Neural cell (in vitro differentiated cells): ENCODE measurements around the gene CARMIL1. TPM values are rescaled to one million over a fixed set of nuclear protein-coding genes. Genes with fewer than 3 reads are reported as not detected.

ENCODE experiments used
- H2AFZ ChIP-seq: fragments of 200-600, 300-800 bp; sonication (generic), shearing (Covaris generic); 2 replicates; pipeline ENCODE4 v1.6.0; 2014; ENCODE audit warnings: low read depth, mild to moderate bottlenecking, antibody characterized with exemption, low read length, moderate library complexity
- H3F3A ChIP-seq: fragments of 200-600 bp; shearing (Covaris generic); 2 replicates; pipeline ENCODE4 v1.6.1; 2016; ENCODE audit warnings: mild to moderate bottlenecking, moderate library complexity, mixed read lengths, antibody characterized with exemption, low read length; ENCODE audit not compliant: insufficient read depth, poor library complexity, severe bottlenecking
- H3K27ac ChIP-seq: fragments of 200-600, 300-800 bp; sonication (generic), shearing (Covaris generic); 2 replicates; pipeline ENCODE4 v1.5.1; 2014; ENCODE audit warnings: mild to moderate bottlenecking, low read length, moderate library complexity
- H3K27me3 ChIP-seq: fragments of 300-800, 200-600 bp; sonication (generic), shearing (Covaris generic); 2 replicates; pipeline ENCODE4 v1.6.0; 2014; ENCODE audit warnings: mild to moderate bottlenecking, low read depth, low read length, moderate library complexity; ENCODE audit not compliant: insufficient read depth
- H3K36me3 ChIP-seq: fragments of 300-800, 200-600 bp; sonication (generic), shearing (Covaris generic); 2 replicates; pipeline ENCODE4 v1.5.1; 2014; ENCODE audit warnings: mild to moderate bottlenecking, antibody characterized with exemption, low read length, moderate library complexity; ENCODE audit not compliant: insufficient read depth
- H3K4me2 ChIP-seq: fragments of 300-800, 200-600 bp; sonication (generic), shearing (Covaris generic); 2 replicates; pipeline ENCODE4 v1.6.0; 2014; ENCODE audit warnings: mild to moderate bottlenecking, low read length
- H3K4me3 ChIP-seq: fragments of 300-800, 200-600 bp; sonication (generic), shearing (Covaris generic); 2 replicates; pipeline ENCODE4 v1.5.1; 2014; ENCODE audit warnings: mild to moderate bottlenecking, low read length, moderate library complexity
- H3K79me2 ChIP-seq: fragments of 200-600 bp; shearing (Covaris generic); replicated peaks from 2 replicates; pipeline ENCODE4 v1.6.0; 2014; ENCODE audit warnings: mild to moderate bottlenecking, low read length, moderate library complexity; ENCODE audit not compliant: insufficient read depth
- H3K9ac ChIP-seq: fragments of 300-800, 200-600 bp; sonication (generic), shearing (Covaris generic); 2 replicates; pipeline ENCODE4 v1.6.1; 2016; ENCODE audit warnings: mild to moderate bottlenecking, low read length, mixed read lengths
- H3K9me2 ChIP-seq: fragments of 200-600 bp; shearing (Covaris generic); 2 replicates; pipeline ENCODE4 v1.6.1; 2016; ENCODE audit warnings: mild to moderate bottlenecking, low read length, mixed read lengths; ENCODE audit not compliant: insufficient read depth
- H3K9me3 ChIP-seq: fragments of 200-600, 300-800 bp; sonication (generic), shearing (Covaris generic); 2 replicates; pipeline ENCODE4 v1.6.1; 2016; ENCODE audit warnings: mild to moderate bottlenecking, mixed run types, low read length, moderate library complexity, mixed read lengths
- H4K20me1 ChIP-seq: fragments of 200-600 bp; shearing (Covaris generic); 2 replicates; pipeline ENCODE4 v1.6.1; 2016; ENCODE audit warnings: mild to moderate bottlenecking, mixed run types; ENCODE audit not compliant: insufficient read depth
- CTCF ChIP-seq: fragments of 450-650 bp; IDR thresholded peaks from 2 replicates; pipeline ENCODE4 v1.5.1; 2014; ENCODE audit warnings: antibody characterized with exemption, mild to moderate bottlenecking, moderate library complexity; ENCODE audit not compliant: poor library complexity, severe bottlenecking
- EP300 ChIP-seq: fragments of 450-650 bp; conservative IDR thresholded peaks from 2 replicates; pipeline ENCODE4 v1.6.1; 2014; ENCODE audit warnings: antibody characterized with exemption, mild to moderate bottlenecking, moderate library complexity; ENCODE audit not compliant: poor library complexity, severe bottlenecking
- EZH2 ChIP-seq: fragments of 200-600, 300-800 bp; shearing (Covaris generic), sonication (generic); IDR thresholded peaks from 2 replicates; pipeline ENCODE4 v1.6.1; 2014; ENCODE audit warnings: antibody characterized with exemption, low read length, borderline replicate concordance, mild to moderate bottlenecking; ENCODE audit not compliant: insufficient read depth, poor library complexity, severe bottlenecking
- MXI1 ChIP-seq: fragments of 450-650 bp; conservative IDR thresholded peaks from 2 replicates; pipeline ENCODE4 v1.6.1; 2014; ENCODE audit warnings: antibody characterized with exemption, mild to moderate bottlenecking; ENCODE audit not compliant: poor library complexity, severe bottlenecking
- POLR2AphosphoS5 ChIP-seq: IDR thresholded peaks from 2 replicates; pipeline ENCODE4 v1.6.1; 2012
- RAD21 ChIP-seq: fragments of 450-650 bp; conservative IDR thresholded peaks from 2 replicates; pipeline ENCODE4 v1.6.1; 2014; ENCODE audit warnings: antibody characterized with exemption, mild to moderate bottlenecking, moderate library complexity
- REST ChIP-seq: IDR thresholded peaks from 2 replicates; pipeline ENCODE4 v1.6.1; 2012; ENCODE audit warnings: borderline replicate concordance
- SMC3 ChIP-seq: fragments of 450-650 bp; conservative IDR thresholded peaks from 2 replicates; pipeline ENCODE4 v1.6.1; 2014; ENCODE audit warnings: antibody characterized with exemption, mild to moderate bottlenecking, moderate library complexity; ENCODE audit not compliant: poor library complexity
- TAF1 ChIP-seq: IDR thresholded peaks from 2 replicates; pipeline ENCODE4 v1.6.1; 2012; ENCODE audit warnings: low read depth
- polyA plus RNA-seq: library from polyadenylated mRNA; depleted of rRNA; stranded (reverse); fragments of >200 nt; gene quantifications from 2 replicates; pipeline ENCODE4 v1.2.3, GENCODE V29; 2014

Gene CARMIL1
- polyA plus RNA-seq, 1 donor from 2014 or later, result 5.3 TPM

- Histone ChIP-seq H3K9ac (no peak overlapping the region), H3K27me3 (no peaks in the 10 kb centered on the region), H3K36me3 (no peaks in the 10 kb centered on the region), H3K9me3 (no peaks in the 10 kb centered on the region), H3K27ac (no peak overlapping the region), H3F3A (no peaks in the 10 kb centered on the region), H2AFZ (no peak overlapping the region), H3K9me2 (no peaks in the 10 kb centered on the region), H3K4me2 (no peak overlapping the region), H3K79me2 (no peaks in the 10 kb centered on the region), H3K4me3 (no peak overlapping the region), H4K20me1 (no peaks in the 10 kb centered on the region)
- peak; percentile 21 for TF ChIP-seq REST
- peak; percentile 47 for TF ChIP-seq EP300
- TF ChIP-seq EZH2, result no peak
- TF ChIP-seq POLR2AphosphoS5, result peak; percentile 46
- TF ChIP-seq SMC3, result no peak
- no peak for TF ChIP-seq TAF1
Measured at GRCh38 chr6:25263657-25264056, 15.5 kb upstream of the CARMIL1 start.

DNA sequence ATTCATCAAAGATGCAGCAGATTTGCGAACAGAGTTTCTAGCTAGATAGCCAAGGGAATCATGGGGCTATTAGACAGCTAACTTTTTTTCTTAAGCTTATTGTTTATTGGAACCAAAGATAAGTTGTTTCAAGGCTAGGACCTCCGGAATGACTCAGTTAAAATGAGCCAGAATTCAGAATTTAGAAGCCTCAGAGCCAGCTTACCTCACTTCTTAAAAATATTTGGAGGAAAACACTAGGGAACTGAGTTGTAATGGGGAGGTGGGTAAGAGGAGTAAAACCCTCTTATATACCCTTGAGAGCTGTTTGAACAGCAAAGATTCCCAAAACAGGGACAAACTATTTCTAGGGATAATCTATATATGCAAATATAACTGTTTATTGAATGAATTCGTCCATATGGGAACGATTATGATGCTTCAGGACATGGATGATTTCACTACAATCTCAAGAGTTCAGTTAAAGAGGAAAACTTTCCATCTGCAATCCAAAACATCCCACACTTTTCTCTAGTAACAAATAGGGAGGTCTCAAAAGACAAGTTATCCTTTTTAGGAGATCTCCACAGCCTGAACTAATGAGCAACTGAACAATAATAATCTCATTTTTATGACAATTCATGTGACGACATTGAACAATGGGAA, 12.6 kb upstream of the CARMIL1 start:
- H3K79me2 ChIP-seq, result no peaks in the 10 kb centered on the region
- H3F3A ChIP-seq, result no peaks in the 10 kb centered on the region
- H4K20me1 ChIP-seq, result no peaks in the 10 kb centered on the region
- no peak overlapping the region for H3K27ac ChIP-seq
- no peak overlapping the region for H3K4me2 ChIP-seq
- H3K36me3 ChIP-seq, result no peaks in the 10 kb centered on the region
- H2AFZ ChIP-seq, result no peak overlapping the region
- H3K27me3 ChIP-seq, result no peaks in the 10 kb centered on the region
- no peaks in the 10 kb centered on the region for H3K9me3 ChIP-seq
- H3K9ac ChIP-seq, result no peak overlapping the region
- TF ChIP-seq SMC3 (no peak), REST (no peak), TAF1 (no peak), CTCF (no peak), EP300 (no peak), MXI1 (no peak), EZH2 (no peak), POLR2AphosphoS5 (no peak), RAD21 (no peak)
- no peaks in the 10 kb centered on the region for H3K9me2 ChIP-seq
- H3K4me3 ChIP-seq, result no peak overlapping the region
